ENCODE data around the gene TRIM67.

DNA sequence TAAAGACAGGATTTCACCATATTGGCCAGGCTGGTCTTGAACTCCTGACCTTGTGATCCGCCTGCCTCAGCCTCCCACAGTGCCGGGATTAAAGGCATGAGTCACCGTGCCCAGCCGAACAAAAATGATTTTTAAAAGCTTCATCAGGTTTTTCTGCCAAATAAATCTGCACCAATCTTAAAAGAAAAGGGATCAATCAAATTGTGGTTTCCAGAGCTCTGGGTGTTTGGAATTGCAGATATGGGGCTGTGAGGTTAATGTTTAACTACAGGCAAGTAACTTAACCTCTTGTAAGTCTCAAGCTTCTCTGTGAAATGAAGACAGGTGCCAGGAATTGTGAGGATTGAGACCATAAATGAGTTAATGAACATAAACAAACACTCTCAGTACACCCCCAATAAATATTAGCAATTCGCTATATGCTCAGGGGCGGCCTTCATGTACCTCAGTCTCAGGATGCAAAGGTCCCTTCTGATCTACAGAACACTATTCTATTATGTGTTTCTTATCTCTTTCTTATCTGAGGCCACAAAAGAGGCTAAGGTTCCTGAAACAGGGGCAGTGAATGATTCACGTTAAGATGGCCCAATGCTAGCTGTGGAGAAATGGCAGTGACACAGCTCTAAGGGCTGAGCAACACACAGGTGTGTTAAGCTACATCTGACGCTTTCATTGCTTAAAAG lies 72.0 kb downstream of the TRIM67 start:
- TF ChIP-seq, protein P1, sequence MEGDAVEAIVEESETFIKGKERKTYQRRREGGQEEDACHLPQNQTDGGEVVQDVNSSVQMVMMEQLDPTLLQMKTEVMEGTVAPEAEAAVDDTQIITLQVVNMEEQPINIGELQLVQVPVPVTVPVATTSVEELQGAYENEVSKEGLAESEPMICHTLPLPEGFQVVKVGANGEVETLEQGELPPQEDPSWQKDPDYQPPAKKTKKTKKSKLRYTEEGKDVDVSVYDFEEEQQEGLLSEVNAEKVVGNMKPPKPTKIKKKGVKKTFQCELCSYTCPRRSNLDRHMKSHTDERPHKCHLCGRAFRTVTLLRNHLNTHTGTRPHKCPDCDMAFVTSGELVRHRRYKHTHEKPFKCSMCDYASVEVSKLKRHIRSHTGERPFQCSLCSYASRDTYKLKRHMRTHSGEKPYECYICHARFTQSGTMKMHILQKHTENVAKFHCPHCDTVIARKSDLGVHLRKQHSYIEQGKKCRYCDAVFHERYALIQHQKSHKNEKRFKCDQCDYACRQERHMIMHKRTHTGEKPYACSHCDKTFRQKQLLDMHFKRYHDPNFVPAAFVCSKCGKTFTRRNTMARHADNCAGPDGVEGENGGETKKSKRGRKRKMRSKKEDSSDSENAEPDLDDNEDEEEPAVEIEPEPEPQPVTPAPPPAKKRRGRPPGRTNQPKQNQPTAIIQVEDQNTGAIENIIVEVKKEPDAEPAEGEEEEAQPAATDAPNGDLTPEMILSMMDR (IDR thresholded peaks at IDR 0.05; ENCODE audit: poor library complexity), result no peak
- TF ChIP-seq EZH2 (IDR thresholded peaks at IDR 0.05; ENCODE audit: borderline replicate concordance), result no peak

All from hepatocyte (in vitro differentiated cells).